GM12873 (cell line): ENCODE measurements around the gene CCDC71.

Experiments used
- TF ChIP-seq, protein P1 (sequence below): IDR thresholded peaks from 2 replicates; pipeline ENCODE4 v1.5.1; 2012; ENCODE audit warnings: low read depth, mild to moderate bottlenecking, moderate library complexity, low read length, control low read depth; ENCODE audit not compliant: insufficient read depth; ENCODE audit errors: missing control alignments

CCDC71 gene

DNA sequence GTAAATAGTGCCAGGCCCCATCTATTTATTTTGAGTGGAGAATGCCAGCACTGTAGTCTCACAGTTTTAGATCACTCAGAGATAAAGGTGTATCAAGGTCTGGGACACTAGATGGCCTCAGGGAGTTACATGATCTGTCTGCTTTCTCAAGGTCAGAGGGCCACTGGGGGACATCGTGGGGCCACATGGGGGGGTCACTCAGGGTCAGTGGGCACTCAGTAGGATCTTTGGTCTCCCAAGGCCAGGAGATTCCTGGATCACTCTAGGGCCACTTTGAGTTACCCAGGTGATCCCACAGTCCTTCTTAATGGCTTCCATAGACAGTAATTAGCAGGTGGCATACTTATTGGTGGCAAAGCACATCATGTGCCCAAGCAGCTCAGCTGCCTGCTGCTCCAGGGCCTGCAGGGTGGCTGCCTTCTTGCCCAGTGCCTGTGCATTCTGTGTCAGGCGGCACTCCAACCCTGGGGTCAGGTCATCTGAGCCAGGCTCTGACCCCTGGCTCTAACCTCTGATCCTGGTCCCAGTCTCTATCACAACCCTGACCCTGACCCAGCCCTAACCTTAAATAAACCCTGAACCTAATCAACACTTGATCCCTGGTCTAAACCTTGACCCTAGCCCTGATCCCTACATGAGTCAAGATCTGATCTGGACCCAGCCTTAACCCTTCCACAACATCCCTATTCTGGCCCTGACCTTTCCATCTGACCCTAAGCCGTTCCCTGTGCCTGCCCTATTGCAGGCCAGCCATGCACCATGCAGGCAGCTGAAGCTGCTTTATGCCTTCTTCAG, 31.5 kb downstream of the CCDC71 start:
- TF ChIP-seq, protein P1, sequence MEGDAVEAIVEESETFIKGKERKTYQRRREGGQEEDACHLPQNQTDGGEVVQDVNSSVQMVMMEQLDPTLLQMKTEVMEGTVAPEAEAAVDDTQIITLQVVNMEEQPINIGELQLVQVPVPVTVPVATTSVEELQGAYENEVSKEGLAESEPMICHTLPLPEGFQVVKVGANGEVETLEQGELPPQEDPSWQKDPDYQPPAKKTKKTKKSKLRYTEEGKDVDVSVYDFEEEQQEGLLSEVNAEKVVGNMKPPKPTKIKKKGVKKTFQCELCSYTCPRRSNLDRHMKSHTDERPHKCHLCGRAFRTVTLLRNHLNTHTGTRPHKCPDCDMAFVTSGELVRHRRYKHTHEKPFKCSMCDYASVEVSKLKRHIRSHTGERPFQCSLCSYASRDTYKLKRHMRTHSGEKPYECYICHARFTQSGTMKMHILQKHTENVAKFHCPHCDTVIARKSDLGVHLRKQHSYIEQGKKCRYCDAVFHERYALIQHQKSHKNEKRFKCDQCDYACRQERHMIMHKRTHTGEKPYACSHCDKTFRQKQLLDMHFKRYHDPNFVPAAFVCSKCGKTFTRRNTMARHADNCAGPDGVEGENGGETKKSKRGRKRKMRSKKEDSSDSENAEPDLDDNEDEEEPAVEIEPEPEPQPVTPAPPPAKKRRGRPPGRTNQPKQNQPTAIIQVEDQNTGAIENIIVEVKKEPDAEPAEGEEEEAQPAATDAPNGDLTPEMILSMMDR = no peak

DNA sequence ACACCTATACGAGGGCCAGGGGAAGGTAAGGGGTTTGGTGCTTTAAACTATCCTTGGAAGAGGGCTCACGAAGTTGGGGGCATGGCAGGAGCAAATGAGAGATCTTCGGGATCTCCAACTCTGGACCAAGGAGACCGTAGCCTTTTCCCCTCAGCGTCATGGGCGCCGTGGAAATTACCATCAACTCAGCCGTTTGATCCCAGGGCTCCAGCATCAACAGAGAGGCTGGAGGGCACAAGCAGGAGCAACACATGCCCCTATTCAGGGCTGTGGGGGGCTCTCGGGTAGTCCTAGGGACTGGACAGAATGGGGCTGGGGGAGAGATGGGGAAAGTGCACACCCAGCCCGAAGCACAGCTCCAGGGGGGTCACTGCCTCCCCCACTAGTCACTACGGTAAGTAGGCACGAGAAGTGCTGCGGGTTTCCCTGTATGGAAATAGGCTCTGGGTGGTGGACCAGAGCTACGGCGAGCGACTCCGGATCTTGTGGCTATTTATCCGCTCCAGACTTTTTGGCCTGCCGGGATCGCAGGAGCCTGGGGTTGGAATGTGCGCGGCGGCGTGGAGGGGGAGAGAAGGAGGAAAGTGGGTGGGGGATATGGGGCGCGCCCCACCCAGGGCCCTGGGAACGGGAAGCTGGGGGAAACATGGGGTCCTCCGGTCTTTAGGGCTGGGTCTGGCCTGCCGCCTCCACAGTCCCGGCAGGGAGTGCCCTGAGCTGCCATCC, 32.7 kb downstream of the CCDC71 start:
- TF ChIP-seq, protein P1 = no peak

DNA sequence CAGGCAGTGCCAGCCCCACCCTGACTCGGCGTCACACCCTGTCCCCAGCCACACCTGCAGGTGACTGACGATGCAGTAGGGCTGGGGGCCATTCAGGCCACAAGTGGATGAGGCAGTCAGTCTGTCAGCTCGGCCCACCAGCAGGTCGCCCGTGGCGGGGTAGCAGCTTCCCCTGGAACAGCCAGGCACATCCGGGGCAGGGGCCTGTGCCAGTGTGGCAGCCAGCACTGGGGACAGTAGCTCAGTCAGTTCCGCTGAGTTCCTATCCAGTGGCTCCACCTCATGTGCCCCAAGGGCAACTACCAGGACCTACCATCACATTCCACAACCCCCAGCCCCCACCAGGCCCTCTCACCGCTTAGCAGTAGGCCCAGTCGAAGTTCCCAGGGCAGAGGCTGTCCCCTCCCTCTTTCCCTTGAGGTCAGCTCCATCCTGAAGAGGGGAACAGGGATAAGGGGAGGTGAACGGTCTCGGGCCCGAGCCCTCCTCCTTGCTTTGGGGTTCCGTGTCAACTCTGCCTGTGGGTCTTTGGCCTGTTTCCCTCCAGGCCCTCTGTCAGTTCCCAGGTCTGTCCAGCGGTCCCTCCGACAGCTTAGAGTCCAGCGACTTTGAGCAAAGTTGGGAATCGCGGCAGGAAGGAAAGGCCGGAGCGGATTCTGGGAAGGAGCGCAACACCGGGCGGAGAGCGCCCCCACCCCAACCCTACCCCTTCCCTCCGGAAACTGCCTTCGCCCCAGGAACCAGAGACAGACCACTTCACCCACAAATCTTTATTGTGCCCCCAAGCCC, 33.5 kb downstream of the CCDC71 start, which contains the start of gene LAMB2:
LAMB2 (minus strand) TSS at position 614 of the 789 bp plus-strand sequence; CDS start at position 431, 183 bp downstream.
- TF ChIP-seq, protein P1 = no peak

DNA sequence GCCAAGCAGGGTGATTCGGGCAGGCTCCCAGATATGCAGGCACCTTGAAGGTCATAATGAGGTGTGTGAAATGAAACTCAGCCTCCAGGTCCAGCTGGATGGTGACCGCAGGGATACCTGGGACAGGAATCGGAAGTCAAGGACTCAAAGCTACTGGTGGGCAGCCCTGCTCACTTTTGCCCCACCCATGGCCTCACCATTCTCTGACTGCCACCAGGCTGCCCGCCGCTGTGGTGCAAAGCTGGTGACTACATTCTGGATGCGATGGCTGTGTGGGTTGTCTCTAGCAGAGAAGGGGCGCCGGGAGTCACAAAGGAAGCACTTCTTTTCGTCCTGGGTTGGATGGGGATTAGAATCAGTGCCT, 34.1 kb downstream of the CCDC71 start:
- TF ChIP-seq, protein P1 = no peak

DNA sequence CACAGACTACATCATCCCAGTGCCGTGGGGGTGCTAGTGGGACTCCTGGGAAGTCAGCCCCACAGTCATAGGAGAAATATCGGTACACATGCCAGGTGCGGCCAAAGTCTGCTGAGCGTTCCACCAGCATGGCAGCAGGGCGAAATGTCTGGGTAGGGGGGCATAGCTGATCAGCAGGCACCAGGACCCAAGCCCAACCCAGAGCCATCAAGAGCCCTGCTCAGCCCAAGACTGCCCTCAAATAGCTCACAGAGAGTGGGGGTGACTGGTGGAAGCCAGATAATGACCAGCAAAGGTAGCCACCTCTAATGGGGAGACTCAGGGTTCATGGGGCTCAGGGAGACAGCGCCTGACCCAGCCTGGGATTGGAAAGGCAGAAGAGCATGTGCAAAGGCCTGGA, 34.6 kb downstream of the CCDC71 start:
- TF ChIP-seq, protein P1 = no peak

DNA sequence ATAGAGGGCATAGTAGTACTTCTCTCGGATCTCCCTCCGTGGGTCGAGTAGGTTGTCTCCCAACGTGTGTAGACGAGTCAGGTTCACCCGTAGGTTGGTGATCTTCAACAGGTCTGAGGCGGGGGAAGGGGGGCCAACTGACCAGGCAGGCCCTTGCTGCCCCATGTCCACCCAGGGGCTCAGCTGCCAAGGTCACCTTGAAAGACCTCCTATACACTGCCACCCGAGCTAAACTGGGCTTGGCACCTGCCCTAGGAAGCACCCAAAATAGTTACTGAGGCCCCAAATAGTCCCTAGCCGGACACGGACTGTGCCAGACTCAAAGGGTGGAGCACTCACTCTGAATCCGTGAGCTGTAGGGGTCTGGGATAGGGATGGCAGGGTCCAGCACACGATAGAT, 35.1 kb downstream of the CCDC71 start:
- TF ChIP-seq, protein P1 = no peak
